Left lung (tissue), 10 donors: ENCODE measurements around the gene C1orf174. TPM values are rescaled to one million over a fixed set of nuclear protein-coding genes. Genes with fewer than 3 reads are reported as not detected.

ENCODE experiments used
- ATAC-seq: fragments of 200-7000 bp; cut with Tn5 transposase; one replicate; pipeline ENCODE4 v1.9.1; 2020; ENCODE audit warnings: moderate library complexity
- DNase-seq, 4 donors: peaks; one replicate each; pipeline ENCODE4 v3.0.0-alpha.2; 2013 to 2020
- H3K27ac ChIP-seq, 2 donors: fragments of 200-600 bp; sonication (generic) in 1 of 2; one replicate each; pipeline versions ENCODE4 v1.5.0 to v1.8.0; 2020 to 2021
- H3K27me3 ChIP-seq, 2 donors: fragments of 200-600 bp; sonication (generic) in 1 of 2; one replicate each; pipeline versions ENCODE4 v1.5.0 to v1.8.0; 2020 to 2021
- H3K36me3 ChIP-seq, 2 donors: fragments of 200-600 bp; sonication (generic) in 1 of 2; one replicate each; pipeline versions ENCODE4 v1.5.0 to v1.8.0; 2020 to 2021
- H3K4me1 ChIP-seq, 2 donors: fragments of 200-600 bp; one replicate each; pipeline ENCODE4 v1.8.0; 2021
- H3K4me3 ChIP-seq, 2 donors: fragments of 200-600 bp; sonication (generic) in 1 of 2; one replicate each; pipeline versions ENCODE4 v1.5.0 to v1.8.0; 2020 to 2021; ENCODE audit warnings: mild to moderate bottlenecking in 1 of 2
- H3K9me3 ChIP-seq, 2 donors: fragments of 200-600 bp; sonication (generic) in 1 of 2; one replicate each; pipeline versions ENCODE4 v1.5.0 to v1.8.0; 2020 to 2021
- intact Hi-C, 2 donors: fragments of 100-400 bp; cut with DNase I; formaldehyde crosslinking; loops; one replicate each; pipeline versions ENCODE4 v1.11.2 to v1.14.2; 2022
- polyA plus RNA-seq, 6 donors: library from polyadenylated mRNA; unstranded; fragments of 120-200 nt; gene quantifications; one replicate each; pipeline ENCODE4 v1.2.1, GENCODE V29; 2013; ENCODE audit not compliant: insufficient read length in 6 of 6
- total RNA-seq, 2 donors: library from RNA; stranded (reverse); fragmentation: NEBNext Ultra II Directional; extraction: Animal tissue kit (Norgen Biotek cat#: 25700); gene quantifications; one replicate each; pipeline ENCODE4 v1.2.1, GENCODE V29; 2021
- TF ChIP-seq, protein P1 (sequence below), 2 donors: fragments of 200-600 bp; sonication (generic) in 1 of 2; IDR thresholded peaks; one replicate each; pipeline versions ENCODE4 v1.5.0 to v1.8.0; 2021; ENCODE audit warnings: antibody characterized with exemption in 2 of 2
- donor health status: DM: no; HTN: yes; CAD: no.
- donor health status: DM: no; HTN: no; CAD: no.

The C1orf174 gene
- total and polyA plus RNA-seq, 8 donors, result 19.3 to 29.5 (median 24.7) TPM

DNA sequence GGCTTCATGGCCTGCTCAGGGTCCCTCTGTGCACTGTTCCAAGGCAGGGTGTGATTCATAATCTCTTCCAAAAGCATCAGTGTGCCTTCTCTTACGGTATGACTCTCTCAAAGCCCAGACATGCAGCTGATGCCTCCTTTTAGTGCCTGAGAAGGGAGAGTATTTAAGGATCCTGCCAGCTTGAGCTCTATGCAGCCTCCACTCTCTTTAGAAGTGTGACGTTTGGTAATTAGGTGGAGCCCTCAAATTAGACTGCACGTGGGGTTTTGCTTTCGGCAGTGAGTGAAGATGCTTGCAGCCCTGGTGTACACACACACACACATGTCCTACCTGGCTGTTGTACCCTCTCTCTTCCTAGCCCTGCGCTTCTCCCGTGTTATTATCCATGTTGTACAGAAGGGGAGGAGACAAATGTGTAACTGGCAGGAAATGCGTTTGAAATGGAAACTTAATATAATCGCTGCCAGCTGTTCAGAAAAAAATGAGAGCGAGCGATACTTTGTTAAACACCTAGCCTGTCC is 2.6 kb upstream of the C1orf174 start:
- DNase-seq (peak in 1 of 4 donors; percentile 14), ATAC-seq (no peak)
- Histone ChIP-seq H3K36me3 (no peaks in the 10 kb centered on the region), H3K27me3 (no peaks in the 10 kb centered on the region), H3K4me1 (peaks cover 0 to 17% of the 10 kb centered on the region in 2 donors), H3K9me3 (peaks cover 0 to 7% of the 10 kb centered on the region in 2 donors), H3K4me3 (no peak overlapping the region), H3K27ac (no peak overlapping the region)
- TF ChIP-seq, protein P1, sequence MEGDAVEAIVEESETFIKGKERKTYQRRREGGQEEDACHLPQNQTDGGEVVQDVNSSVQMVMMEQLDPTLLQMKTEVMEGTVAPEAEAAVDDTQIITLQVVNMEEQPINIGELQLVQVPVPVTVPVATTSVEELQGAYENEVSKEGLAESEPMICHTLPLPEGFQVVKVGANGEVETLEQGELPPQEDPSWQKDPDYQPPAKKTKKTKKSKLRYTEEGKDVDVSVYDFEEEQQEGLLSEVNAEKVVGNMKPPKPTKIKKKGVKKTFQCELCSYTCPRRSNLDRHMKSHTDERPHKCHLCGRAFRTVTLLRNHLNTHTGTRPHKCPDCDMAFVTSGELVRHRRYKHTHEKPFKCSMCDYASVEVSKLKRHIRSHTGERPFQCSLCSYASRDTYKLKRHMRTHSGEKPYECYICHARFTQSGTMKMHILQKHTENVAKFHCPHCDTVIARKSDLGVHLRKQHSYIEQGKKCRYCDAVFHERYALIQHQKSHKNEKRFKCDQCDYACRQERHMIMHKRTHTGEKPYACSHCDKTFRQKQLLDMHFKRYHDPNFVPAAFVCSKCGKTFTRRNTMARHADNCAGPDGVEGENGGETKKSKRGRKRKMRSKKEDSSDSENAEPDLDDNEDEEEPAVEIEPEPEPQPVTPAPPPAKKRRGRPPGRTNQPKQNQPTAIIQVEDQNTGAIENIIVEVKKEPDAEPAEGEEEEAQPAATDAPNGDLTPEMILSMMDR (IDR thresholded peaks at IDR 0.05), result no peak
- intact Hi-C loops, result no loop called here

GRCh38 chr1:3902111-3902511 is 2.0 kb upstream of the C1orf174 start:
- ATAC-seq (no peak), DNase-seq (peak in 2 of 4 donors; percentile 24 to 77)
- Histone ChIP-seq H3K36me3 (no peaks in the 10 kb centered on the region), H3K27me3 (no peaks in the 10 kb centered on the region), H3K27ac (no peak overlapping the region), H3K4me1 (peaks cover 0 to 17% of the 10 kb centered on the region in 2 donors), H3K4me3 (no peak overlapping the region), H3K9me3 (peaks cover 0 to 7% of the 10 kb centered on the region in 2 donors)
- intact Hi-C loops, result no loop called here
- TF ChIP-seq, protein P1 (IDR thresholded peaks at IDR 0.05), result no peak

GRCh38 chr1:3900969-3901529 is 977 bp upstream of the C1orf174 start:
- no peaks in the 10 kb centered on the region for H3K36me3 ChIP-seq
- H3K27ac ChIP-seq, result peak overlapping the region; percentile 96 to 98
- peak overlapping the region; percentile 86 to 93 for H3K4me3 ChIP-seq
- DNase-seq, result peak; percentile 92 to 99 (median 98)
- ATAC-seq, result peak; percentile 91
- TF ChIP-seq, protein P1 (IDR thresholded peaks at IDR 0.05), result no peak
- no peaks in the 10 kb centered on the region for H3K27me3 ChIP-seq
- intact Hi-C loops, result no loop called here
- H3K9me3 ChIP-seq, result peaks cover 0 to 7% of the 10 kb centered on the region in 2 donors
- H3K4me1 ChIP-seq, result peaks cover 0 to 21% of the 10 kb centered on the region in 2 donors

DNA sequence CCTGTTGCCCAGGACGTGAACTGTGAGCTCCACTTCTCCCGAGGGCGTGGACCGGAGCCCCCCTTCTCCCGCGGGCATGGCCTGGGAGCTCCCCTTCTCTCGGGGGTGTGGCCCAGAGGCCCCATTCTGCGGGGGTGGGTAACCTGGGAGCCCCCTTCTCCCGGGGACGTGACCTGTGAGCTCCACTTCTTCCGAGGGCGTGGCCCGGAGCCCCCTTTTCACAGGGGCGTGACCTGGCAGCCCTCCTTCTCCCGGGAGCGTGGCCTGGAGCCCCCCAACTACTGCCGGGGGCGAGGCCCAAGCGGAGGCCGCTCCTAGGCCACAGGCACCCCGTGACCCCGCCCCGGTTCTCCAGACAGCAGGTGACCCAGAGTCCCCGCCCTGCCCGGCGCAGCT is 320 bp downstream of the C1orf174 start:
- intact Hi-C loops, result no loop called here
- no peak for DNase-seq
- TF ChIP-seq, protein P1 (IDR thresholded peaks at IDR 0.05), result no peak

DNA sequence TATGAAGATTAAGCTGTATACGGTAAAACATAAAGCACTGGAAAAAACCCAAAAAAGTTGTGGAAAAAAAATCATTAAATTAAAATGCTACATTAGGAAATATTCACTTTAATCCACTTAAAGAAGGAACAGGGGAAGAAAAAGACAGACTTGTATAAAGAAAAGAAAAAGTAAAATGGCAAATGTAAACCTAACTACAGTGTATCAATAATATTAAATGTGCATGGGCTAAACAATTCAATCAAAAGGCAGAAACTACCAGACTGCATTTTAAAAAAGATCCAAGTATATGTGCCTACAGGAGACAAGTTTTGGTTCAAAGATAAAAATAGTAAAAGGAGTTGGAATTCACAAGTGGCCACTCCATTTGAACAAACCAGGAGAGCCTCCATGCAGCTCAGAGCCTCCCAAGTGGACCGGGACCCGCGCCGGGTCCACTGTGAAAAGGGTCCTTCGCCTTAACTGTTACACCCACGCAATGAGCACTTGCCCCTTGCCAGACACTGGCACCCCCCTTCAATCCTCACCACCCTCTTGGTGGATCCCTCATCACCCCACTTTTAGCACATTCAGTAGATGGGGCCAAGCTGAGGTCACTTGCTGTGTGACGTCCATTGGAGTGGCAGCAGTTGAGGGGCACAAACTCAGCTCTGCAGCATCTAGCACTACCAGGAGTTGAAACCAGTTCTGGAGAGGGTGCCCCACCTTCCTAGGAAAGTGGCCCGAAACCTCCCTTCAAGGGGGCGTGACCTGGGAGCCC is 898 bp downstream of the C1orf174 start:
- DNase-seq (peak in 1 of 4 donors; percentile 34), ATAC-seq (no peak)
- Histone ChIP-seq H3K4me1 (peaks cover 0 to 24% of the 10 kb centered on the region in 2 donors), H3K27me3 (no peaks in the 10 kb centered on the region), H3K4me3 (peak overlapping the region; percentile 86 to 93), H3K27ac (peak overlapping the region; percentile 96 to 98), H3K36me3 (peaks cover 0 to 14% of the 10 kb centered on the region in 2 donors), H3K9me3 (peaks cover 0 to 7% of the 10 kb centered on the region in 2 donors)
- TF ChIP-seq, protein P1 (IDR thresholded peaks at IDR 0.05), result no peak
- intact Hi-C loops, result no loop called here

More for the DNA sequence above, 320 bp downstream of the C1orf174 start:
- H3K4me1 ChIP-seq, result peaks cover 0 to 24% of the 10 kb centered on the region in 2 donors
- peaks cover 0 to 7% of the 10 kb centered on the region in 2 donors for H3K9me3 ChIP-seq
- no peak for ATAC-seq
- H3K4me3 ChIP-seq, result peak overlapping the region; percentile 86 to 93
- H3K36me3 ChIP-seq, result peaks cover 0 to 11% of the 10 kb centered on the region in 2 donors
- peak overlapping the region; percentile 96 to 98 for H3K27ac ChIP-seq
- no peaks in the 10 kb centered on the region for H3K27me3 ChIP-seq
